H1 (cell line): ENCODE results near the gene MVP. TPM values are rescaled to one million over a fixed set of nuclear protein-coding genes. Genes with fewer than 3 reads are reported as not detected.

Source experiments
- HDAC6 ChIP-seq: IDR thresholded peaks from one replicate; pipeline ENCODE4 v1.7.1; 2012; ENCODE audit warnings: low read depth, mild to moderate bottlenecking, inconsistent platforms, low read length, moderate library complexity
- RBBP5 ChIP-seq: IDR thresholded peaks from 2 replicates; pipeline ENCODE4 v1.7.1; 2012; ENCODE audit warnings: low read depth, mild to moderate bottlenecking, inconsistent platforms, low read length, moderate library complexity, borderline replicate concordance
- polyA plus RNA-seq, 7 experiments: library from polyadenylated mRNA; depleted of rRNA in 3 of 7; stranded (reverse) in 5 of 7; unstranded in 2 of 7; fragments of >200 nt in 5 of 7; fragments of 200-250 nt in 2 of 7; gene quantifications; 1 replicate in 5 of 7; 2 replicates in 1 of 7; 4 replicates in 1 of 7; pipeline versions ENCODE4 v1.2.1 to v1.2.3, GENCODE V29; 2011 to 2013; ENCODE audit warnings: missing spikeins in 2 of 7, mixed read lengths in 2 of 7
- total RNA-seq: library from RNA; stranded (reverse); fragmentation: NEBNext Ultra II Directional; extraction: Animal tissue kit (Norgen Biotek cat#: 25700); gene quantifications from 2 replicates; pipeline ENCODE4 v1.2.1, GENCODE V29; 2021
- TF ChIP-seq, protein P1 (sequence below): fragments of 300-600 bp; sonication (generic); IDR thresholded peaks from 2 replicates; pipeline ENCODE4 v1.7.1; 2012; ENCODE audit warnings: low read length, moderate library complexity, mild to moderate bottlenecking, inconsistent platforms; ENCODE audit not compliant: insufficient replicate concordance
- TF ChIP-seq, protein P2 (sequence below): IDR thresholded peaks from 2 replicates; pipeline ENCODE4 v1.6.1; 2012; ENCODE audit warnings: low read length, inconsistent platforms

MVP gene
- total and polyA plus RNA-seq, 2 of the 8 experiments (the other 6 are each of a cell fraction or from before 2014, with no cell fraction given), result 1.9 TPM

DNA sequence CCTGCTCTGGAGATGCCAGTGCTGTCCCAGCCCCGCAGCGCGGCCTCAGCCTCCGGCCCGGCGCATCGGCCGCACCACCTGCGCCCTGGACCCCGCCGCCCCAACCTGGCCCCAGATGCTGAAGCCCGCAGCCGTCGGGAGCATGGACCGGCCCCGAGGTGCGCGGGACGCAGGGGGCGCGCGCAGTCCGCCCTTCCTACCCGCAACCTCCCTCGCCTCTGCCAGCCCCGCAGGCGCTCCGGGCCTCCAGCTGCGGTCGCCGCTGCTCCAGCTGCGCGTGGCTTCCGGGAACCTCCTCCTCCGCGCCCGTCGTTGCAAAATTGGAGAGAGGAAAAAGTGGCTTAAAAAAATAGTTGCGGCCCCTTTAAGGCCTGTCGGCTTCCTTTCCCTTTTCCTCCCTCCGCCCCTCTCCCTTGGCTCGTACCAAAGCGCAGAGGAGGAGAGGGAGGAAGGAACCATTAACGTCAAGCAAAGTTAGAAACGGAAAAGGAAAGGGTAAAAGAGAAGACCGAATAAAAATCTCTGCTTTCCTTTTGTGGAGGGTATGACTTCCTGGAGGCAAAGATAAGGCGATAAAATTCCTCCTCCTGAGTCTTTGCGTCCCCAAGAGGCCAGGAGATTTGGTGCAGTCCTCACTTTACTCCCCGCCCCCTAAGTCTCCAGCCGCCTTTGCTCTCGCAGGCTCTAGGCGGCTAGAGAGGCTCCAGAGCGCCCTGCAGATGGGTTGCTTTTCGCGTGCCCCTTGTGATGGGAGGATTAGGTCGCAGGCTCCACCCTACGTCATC, 42.8 kb downstream of the MVP start, which contains the start of gene CDIPT (continued):
- TF ChIP-seq, protein P1, sequence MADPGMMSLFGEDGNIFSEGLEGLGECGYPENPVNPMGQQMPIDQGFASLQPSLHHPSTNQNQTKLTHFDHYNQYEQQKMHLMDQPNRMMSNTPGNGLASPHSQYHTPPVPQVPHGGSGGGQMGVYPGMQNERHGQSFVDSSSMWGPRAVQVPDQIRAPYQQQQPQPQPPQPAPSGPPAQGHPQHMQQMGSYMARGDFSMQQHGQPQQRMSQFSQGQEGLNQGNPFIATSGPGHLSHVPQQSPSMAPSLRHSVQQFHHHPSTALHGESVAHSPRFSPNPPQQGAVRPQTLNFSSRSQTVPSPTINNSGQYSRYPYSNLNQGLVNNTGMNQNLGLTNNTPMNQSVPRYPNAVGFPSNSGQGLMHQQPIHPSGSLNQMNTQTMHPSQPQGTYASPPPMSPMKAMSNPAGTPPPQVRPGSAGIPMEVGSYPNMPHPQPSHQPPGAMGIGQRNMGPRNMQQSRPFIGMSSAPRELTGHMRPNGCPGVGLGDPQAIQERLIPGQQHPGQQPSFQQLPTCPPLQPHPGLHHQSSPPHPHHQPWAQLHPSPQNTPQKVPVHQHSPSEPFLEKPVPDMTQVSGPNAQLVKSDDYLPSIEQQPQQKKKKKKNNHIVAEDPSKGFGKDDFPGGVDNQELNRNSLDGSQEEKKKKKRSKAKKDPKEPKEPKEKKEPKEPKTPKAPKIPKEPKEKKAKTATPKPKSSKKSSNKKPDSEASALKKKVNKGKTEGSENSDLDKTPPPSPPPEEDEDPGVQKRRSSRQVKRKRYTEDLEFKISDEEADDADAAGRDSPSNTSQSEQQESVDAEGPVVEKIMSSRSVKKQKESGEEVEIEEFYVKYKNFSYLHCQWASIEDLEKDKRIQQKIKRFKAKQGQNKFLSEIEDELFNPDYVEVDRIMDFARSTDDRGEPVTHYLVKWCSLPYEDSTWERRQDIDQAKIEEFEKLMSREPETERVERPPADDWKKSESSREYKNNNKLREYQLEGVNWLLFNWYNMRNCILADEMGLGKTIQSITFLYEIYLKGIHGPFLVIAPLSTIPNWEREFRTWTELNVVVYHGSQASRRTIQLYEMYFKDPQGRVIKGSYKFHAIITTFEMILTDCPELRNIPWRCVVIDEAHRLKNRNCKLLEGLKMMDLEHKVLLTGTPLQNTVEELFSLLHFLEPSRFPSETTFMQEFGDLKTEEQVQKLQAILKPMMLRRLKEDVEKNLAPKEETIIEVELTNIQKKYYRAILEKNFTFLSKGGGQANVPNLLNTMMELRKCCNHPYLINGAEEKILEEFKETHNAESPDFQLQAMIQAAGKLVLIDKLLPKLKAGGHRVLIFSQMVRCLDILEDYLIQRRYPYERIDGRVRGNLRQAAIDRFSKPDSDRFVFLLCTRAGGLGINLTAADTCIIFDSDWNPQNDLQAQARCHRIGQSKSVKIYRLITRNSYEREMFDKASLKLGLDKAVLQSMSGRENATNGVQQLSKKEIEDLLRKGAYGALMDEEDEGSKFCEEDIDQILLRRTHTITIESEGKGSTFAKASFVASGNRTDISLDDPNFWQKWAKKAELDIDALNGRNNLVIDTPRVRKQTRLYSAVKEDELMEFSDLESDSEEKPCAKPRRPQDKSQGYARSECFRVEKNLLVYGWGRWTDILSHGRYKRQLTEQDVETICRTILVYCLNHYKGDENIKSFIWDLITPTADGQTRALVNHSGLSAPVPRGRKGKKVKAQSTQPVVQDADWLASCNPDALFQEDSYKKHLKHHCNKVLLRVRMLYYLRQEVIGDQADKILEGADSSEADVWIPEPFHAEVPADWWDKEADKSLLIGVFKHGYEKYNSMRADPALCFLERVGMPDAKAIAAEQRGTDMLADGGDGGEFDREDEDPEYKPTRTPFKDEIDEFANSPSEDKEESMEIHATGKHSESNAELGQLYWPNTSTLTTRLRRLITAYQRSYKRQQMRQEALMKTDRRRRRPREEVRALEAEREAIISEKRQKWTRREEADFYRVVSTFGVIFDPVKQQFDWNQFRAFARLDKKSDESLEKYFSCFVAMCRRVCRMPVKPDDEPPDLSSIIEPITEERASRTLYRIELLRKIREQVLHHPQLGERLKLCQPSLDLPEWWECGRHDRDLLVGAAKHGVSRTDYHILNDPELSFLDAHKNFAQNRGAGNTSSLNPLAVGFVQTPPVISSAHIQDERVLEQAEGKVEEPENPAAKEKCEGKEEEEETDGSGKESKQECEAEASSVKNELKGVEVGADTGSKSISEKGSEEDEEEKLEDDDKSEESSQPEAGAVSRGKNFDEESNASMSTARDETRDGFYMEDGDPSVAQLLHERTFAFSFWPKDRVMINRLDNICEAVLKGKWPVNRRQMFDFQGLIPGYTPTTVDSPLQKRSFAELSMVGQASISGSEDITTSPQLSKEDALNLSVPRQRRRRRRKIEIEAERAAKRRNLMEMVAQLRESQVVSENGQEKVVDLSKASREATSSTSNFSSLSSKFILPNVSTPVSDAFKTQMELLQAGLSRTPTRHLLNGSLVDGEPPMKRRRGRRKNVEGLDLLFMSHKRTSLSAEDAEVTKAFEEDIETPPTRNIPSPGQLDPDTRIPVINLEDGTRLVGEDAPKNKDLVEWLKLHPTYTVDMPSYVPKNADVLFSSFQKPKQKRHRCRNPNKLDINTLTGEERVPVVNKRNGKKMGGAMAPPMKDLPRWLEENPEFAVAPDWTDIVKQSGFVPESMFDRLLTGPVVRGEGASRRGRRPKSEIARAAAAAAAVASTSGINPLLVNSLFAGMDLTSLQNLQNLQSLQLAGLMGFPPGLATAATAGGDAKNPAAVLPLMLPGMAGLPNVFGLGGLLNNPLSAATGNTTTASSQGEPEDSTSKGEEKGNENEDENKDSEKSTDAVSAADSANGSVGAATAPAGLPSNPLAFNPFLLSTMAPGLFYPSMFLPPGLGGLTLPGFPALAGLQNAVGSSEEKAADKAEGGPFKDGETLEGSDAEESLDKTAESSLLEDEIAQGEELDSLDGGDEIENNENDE, result no peak
- TF ChIP-seq, protein P2, sequence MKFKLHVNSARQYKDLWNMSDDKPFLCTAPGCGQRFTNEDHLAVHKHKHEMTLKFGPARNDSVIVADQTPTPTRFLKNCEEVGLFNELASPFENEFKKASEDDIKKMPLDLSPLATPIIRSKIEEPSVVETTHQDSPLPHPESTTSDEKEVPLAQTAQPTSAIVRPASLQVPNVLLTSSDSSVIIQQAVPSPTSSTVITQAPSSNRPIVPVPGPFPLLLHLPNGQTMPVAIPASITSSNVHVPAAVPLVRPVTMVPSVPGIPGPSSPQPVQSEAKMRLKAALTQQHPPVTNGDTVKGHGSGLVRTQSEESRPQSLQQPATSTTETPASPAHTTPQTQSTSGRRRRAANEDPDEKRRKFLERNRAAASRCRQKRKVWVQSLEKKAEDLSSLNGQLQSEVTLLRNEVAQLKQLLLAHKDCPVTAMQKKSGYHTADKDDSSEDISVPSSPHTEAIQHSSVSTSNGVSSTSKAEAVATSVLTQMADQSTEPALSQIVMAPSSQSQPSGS, result peak; percentile 96
- TF ChIP-seq HDAC6 (no peak), RBBP5 (peak; percentile 83; the same call in 1 of the 2 replicates)
